Esophagus muscularis mucosa (tissue), 4 donors: ENCODE results near the gene ZNF337. TPM values are rescaled to one million over a fixed set of nuclear protein-coding genes. Genes with fewer than 3 reads are reported as not detected.
"Not testable (repeated sequence)": the region's sequence is repeated elsewhere in the genome, so short reads cannot be mapped to it uniquely, and the experiment has no call there.

Experiments used
- DNase-seq: peaks from one replicate; pipeline ENCODE4 v3.0.0-alpha.2; 2017; ENCODE audit errors: extremely low spot score
- H3K27ac ChIP-seq, 4 donors: fragments of 200-600 bp; sonication (generic); replicated peaks in 1 of 4; 1 replicate in 3 of 4; 2 replicates in 1 of 4; pipeline ENCODE4 v1.5.1; 2016 to 2019; ENCODE audit warnings: mild to moderate bottlenecking in 1 of 4
- H3K27me3 ChIP-seq, 4 donors: fragments of 200-600 bp; sonication (generic); one replicate each; pipeline versions ENCODE4 v1.5.1 to v1.6.0; 2016 to 2019
- H3K36me3 ChIP-seq, 4 donors: fragments of 200-600 bp; sonication (generic); one replicate each; pipeline ENCODE4 v1.5.1; 2016 to 2019
- H3K4me1 ChIP-seq, 4 donors: fragments of 200-600 bp; sonication (generic); one replicate each; pipeline ENCODE4 v1.5.1; 2016 to 2019
- H3K4me3 ChIP-seq, 4 donors: fragments of 200-600 bp; sonication (generic); 1 replicate in 2 of 4; 2 replicates in 2 of 4; pipeline ENCODE4 v1.5.1; 2016 to 2019; ENCODE audit warnings: mild to moderate bottlenecking in 4 of 4, moderate library complexity in 1 of 4
- H3K9me3 ChIP-seq, 4 donors: fragments of 200-600 bp; sonication (generic); 1 replicate in 3 of 4; 2 replicates in 1 of 4; pipeline ENCODE4 v1.5.1; 2016 to 2019
- CTCF ChIP-seq, 3 experiments: fragments of 200-600 bp in 2 of 3; fragments of 450-650 bp in 1 of 3; sonication (generic) in 2 of 3; IDR thresholded peaks; one replicate each; pipeline ENCODE4 v1.5.1; 2017 to 2019; ENCODE audit warnings: antibody characterized with exemption in 3 of 3, mild to moderate bottlenecking in 2 of 3, moderate library complexity in 1 of 3
- EP300 ChIP-seq: sonication (generic); formaldehyde crosslinking; IDR thresholded peaks from one replicate; pipeline ENCODE4 v1.6.1; 2017; ENCODE audit warnings: antibody characterized with exemption
- POLR2A ChIP-seq: fragments of 450-650 bp; IDR thresholded peaks from one replicate; pipeline ENCODE4 v1.6.1; 2017; ENCODE audit warnings: antibody characterized with exemption, moderate library complexity, mild to moderate bottlenecking, low read depth
- POLR2AphosphoS5 ChIP-seq, 2 donors: sonication (generic); formaldehyde crosslinking; IDR thresholded peaks; one replicate each; pipeline ENCODE4 v1.6.1; 2017; ENCODE audit warnings: antibody characterized with exemption in 2 of 2
- WGBS: methylation state at CpG from one replicate; pipeline ENCODE4 v1.1.5; 2018; 5-methylcytosine and 5-hydroxymethylcytosine counted together
- intact Hi-C: fragments of 100-400 bp; cut with DNase I; formaldehyde crosslinking; loops from one replicate; pipeline ENCODE4 v1.15.1; 2023
- total RNA-seq, 4 donors: library from RNA; depleted of rRNA; stranded (reverse); fragments of >200 nt; gene quantifications; one replicate each; pipeline versions ENCODE4 v1.1.0 to v1.2.1, GENCODE V29; 2016

Gene ZNF337
- total RNA-seq, 4 donors from 2014 or later, result 13.1 to 17.0 (median 14.8) TPM

GRCh38 chr20:25707695-25708094, 11.0 kb upstream of the ZNF337 start:
- H3K4me1 ChIP-seq, result no peaks in the 10 kb centered on the region
- peaks cover 0 to 10% (median 1%) of the 10 kb centered on the region in 4 donors for H3K9me3 ChIP-seq
- H3K27ac ChIP-seq, result no peak overlapping the region
- no peak for DNase-seq
- H3K36me3 ChIP-seq, result no peaks in the 10 kb centered on the region
- H3K27me3 ChIP-seq, result no peaks in the 10 kb centered on the region
- no peak overlapping the region for H3K4me3 ChIP-seq
- TF ChIP-seq POLR2A, result no peak
- no peak for TF ChIP-seq EP300
- TF ChIP-seq POLR2AphosphoS5 (IDR thresholded peaks at IDR 0.05), result no peak
- no peak for TF ChIP-seq CTCF (IDR thresholded peaks at IDR 0.05)
- intact Hi-C loops, result no loop called here

GRCh38 chr20:25706793-25707192, 10.1 kb upstream of the ZNF337 start:
- H3K4me1 ChIP-seq, result no peaks in the 10 kb centered on the region
- no peak overlapping the region for H3K27ac ChIP-seq
- WGBS, result 94% methylated on average over 6 of the region's 6 CpGs
- no peak overlapping the region for H3K4me3 ChIP-seq
- H3K9me3 ChIP-seq, result peaks cover 0 to under 1% (median 0%) of the 10 kb centered on the region in 4 donors
- TF ChIP-seq EP300, result no peak
- TF ChIP-seq POLR2A, result no peak
- no peak for TF ChIP-seq CTCF (IDR thresholded peaks at IDR 0.05)
- no peaks in the 10 kb centered on the region for H3K27me3 ChIP-seq
- DNase-seq, result no peak
- intact Hi-C loops, result no loop called here
- no peaks in the 10 kb centered on the region for H3K36me3 ChIP-seq

DNA sequence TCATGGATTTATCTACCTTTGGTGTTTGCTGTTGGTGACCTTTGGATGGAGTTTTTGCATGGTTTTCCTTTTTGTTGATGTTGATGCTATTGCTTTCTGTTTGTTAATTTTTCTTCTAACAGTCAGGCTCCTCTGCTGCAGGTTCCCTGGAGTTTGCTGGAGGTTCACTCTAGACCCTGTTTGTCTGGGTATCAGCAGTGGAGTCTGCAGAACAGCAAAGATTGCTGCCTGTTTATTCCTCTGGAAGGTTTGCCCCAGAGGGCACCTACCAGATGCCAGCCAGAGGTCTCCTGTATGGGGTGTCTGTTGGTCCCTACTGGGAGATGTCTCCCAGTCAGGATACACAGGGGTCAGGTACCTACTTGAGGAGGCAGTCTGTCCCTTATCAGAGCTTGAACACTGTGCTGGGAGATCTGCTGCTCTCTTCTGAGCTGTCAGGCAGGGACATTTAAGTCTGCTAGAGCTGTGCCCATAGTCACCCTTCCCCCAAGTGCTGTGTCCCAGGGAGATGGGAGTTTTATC, 9.2 kb upstream of the ZNF337 start:
- no peaks in the 10 kb centered on the region for H3K4me1 ChIP-seq
- no peak for TF ChIP-seq POLR2AphosphoS5 (IDR thresholded peaks at IDR 0.05)
- no peak for TF ChIP-seq CTCF (IDR thresholded peaks at IDR 0.05)
- TF ChIP-seq POLR2A, result no peak
- intact Hi-C loops, result no loop called here
- H3K4me3 ChIP-seq, result no peak overlapping the region
- H3K9me3 ChIP-seq, result peaks cover 0 to under 1% (median under 1%) of the 10 kb centered on the region in 4 donors
- H3K36me3 ChIP-seq, result no peaks in the 10 kb centered on the region
- H3K27ac ChIP-seq, result no peak overlapping the region
- H3K27me3 ChIP-seq, result no peaks in the 10 kb centered on the region
- no peak for DNase-seq

- 96% methylated on average over 2 of the region's 2 CpGs for WGBS
- DNase-seq, intact Hi-C loops, H3K36me3 ChIP-seq, H3K27me3 ChIP-seq, H3K4me1 ChIP-seq, H3K4me3 ChIP-seq, H3K27ac ChIP-seq: not testable (repeated sequence)
- peaks cover 0 to 10% (median 9%) of the 10 kb centered on the region in 4 donors for H3K9me3 ChIP-seq
These were observed 7.7 kb upstream of the ZNF337 start for GRCh38 chr20:25704303-25704702.

DNA sequence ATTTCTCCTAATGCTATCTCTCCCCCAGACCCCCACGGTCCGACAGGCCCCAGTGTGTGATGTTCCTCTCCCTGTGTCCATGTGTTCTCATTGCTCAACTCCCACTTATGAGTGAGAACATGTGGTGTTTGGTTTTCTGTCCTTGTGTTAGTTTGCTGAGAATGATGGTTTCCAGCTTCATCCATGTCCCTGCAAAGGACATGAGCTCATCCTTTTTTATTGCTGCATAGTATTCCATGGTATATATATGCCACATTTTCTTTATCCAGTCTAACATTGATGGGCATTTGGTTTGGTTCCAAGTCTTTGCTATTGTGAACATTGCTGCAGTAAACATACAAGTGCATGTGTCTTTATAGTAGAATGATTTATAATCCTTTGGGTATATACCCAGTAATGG, 4.2 kb upstream of the ZNF337 start:
- H3K27ac ChIP-seq, H3K36me3 ChIP-seq, DNase-seq, H3K27me3 ChIP-seq, H3K4me3 ChIP-seq, intact Hi-C loops: not testable (repeated sequence)
- 93% methylated on average over 2 of the region's 2 CpGs for WGBS
- H3K4me1 ChIP-seq, result peaks cover 6 to 12% (median 10%) of the 10 kb centered on the region in 4 donors
- H3K9me3 ChIP-seq, result peaks cover 0 to 10% (median 9%) of the 10 kb centered on the region in 4 donors

- peaks cover 0 to 10% (median 9%) of the 10 kb centered on the region in 4 donors for H3K9me3 ChIP-seq
- H3K27ac ChIP-seq, result no peak overlapping the region
- H3K27me3 ChIP-seq, result no peaks in the 10 kb centered on the region
- TF ChIP-seq POLR2A (no peak), CTCF (IDR thresholded peaks at IDR 0.05) (no peak), POLR2AphosphoS5 (IDR thresholded peaks at IDR 0.05) (no peak), EP300 (no peak)
- H3K36me3 ChIP-seq, result no peaks in the 10 kb centered on the region
- no peak for DNase-seq
- whole genome bisulfite sequencing, result 68% methylated on average over 1 of the region's 1 CpG
- H3K4me3 ChIP-seq, result no peak overlapping the region
- H3K4me1 ChIP-seq, result peaks cover 14 to 21% (median 19%) of the 10 kb centered on the region in 4 donors
- intact Hi-C loops, result no loop called here
These were observed 3.3 kb upstream of the ZNF337 start for GRCh38 chr20:25699914-25700313.
